Activated CD8-positive, alpha-beta memory T cell treated with anti-CD3 and anti-CD28 coated beads, Interleukin-2, amount 10 ng/mL, durations not matched to agents 7 days and 5 days (primary cell): ENCODE measurements around the gene CSRP1. TPM values are rescaled to one million over a fixed set of nuclear protein-coding genes. Genes with fewer than 3 reads are reported as not detected.

Experiments
- ATAC-seq: fragments of 150-1000 bp; cut with Tn5 transposase; one replicate; pipeline ENCODE4 v1.10.0; 2021; ENCODE audit warnings: moderate library complexity
- CTCF ChIA-PET: fragments of 350-600 bp; sonication (Branson Sonifier 250); formaldehyde crosslinking; loops from one replicate; lab custom pipeline; 2021; ENCODE audit warnings: antibody characterized with exemption; lab: Charles Lee
- DNase-seq: peaks from one replicate; pipeline ENCODE4 v3.0.0-alpha.2; 2020
- H3K27ac Mint-ChIP-seq: one replicate; pipeline ENCODE4 v1.8.0; 2021; ENCODE audit warnings: mild to moderate bottlenecking, mixed read lengths
- H3K27me3 Mint-ChIP-seq: one replicate; pipeline ENCODE4 v1.8.0; 2021; ENCODE audit warnings: mixed read lengths
- H3K36me3 Mint-ChIP-seq: one replicate; pipeline ENCODE4 v1.8.0; 2021; ENCODE audit warnings: mild to moderate bottlenecking, mixed read lengths
- H3K4me1 Mint-ChIP-seq: one replicate; pipeline ENCODE4 v1.8.0; 2021; ENCODE audit warnings: mixed read lengths
- H3K4me3 Mint-ChIP-seq: one replicate; pipeline ENCODE4 v1.8.0; 2021; ENCODE audit warnings: mild to moderate bottlenecking, moderate library complexity, mixed read lengths
- H3K9me3 Mint-ChIP-seq: one replicate; pipeline ENCODE4 v1.8.0; 2022; ENCODE audit warnings: low read depth, mixed read lengths
- total RNA-seq, 2 experiments: library from RNA; stranded (reverse); gene quantifications; one replicate each; pipeline ENCODE4 v1.2.3, GENCODE V29; 2021

CSRP1 gene
- total RNA-seq, 2 experiments from 2014 or later: 71.7 to 78.3 TPM

GRCh38 chr1:201504799-201505502 is 2.0 kb downstream of the CSRP1 start:
- Mint-ChIP-seq H3K4me3 (peak overlapping the region; percentile 94), H3K27ac (peak overlapping the region; percentile 47), H3K9me3 (no peaks in the 10 kb centered on the region), H3K27me3 (no peaks in the 10 kb centered on the region), H3K36me3 (peaks cover 4% of the 10 kb centered on the region), H3K4me1 (peaks cover 50% of the 10 kb centered on the region)
- ATAC-seq (no peak), DNase-seq (no peak)
- CTCF ChIA-PET: interaction anchor here (1.6 to 24.1 kb wide), 3 partner anchors 8 to 57 kb away, joined by 5 to 597 read pairs (median 76); no protein-coding TSS in a partner anchor

- Mint-ChIP-seq H3K36me3 (peaks cover 2% of the 10 kb centered on the region), H3K4me3 (no peak overlapping the region), H3K27me3 (no peaks in the 10 kb centered on the region), H3K4me1 (peaks cover 43% of the 10 kb centered on the region), H3K9me3 (no peaks in the 10 kb centered on the region), H3K27ac (no peak overlapping the region)
- ATAC-seq: no peak
- CTCF ChIA-PET: interaction anchor here (1.6 to 24.1 kb wide), 3 partner anchors 8 to 56 kb away, joined by 5 to 597 read pairs (median 76); no protein-coding TSS in a partner anchor
- DNase-seq: no peak
These were observed 2.7 kb downstream of the CSRP1 start for GRCh38 chr1:201504179-201504631.

GRCh38 chr1:201503397-201504176 is 3.3 kb downstream of the CSRP1 start:
- Mint-ChIP-seq H3K36me3 (peaks cover 2% of the 10 kb centered on the region), H3K27me3 (no peaks in the 10 kb centered on the region), H3K9me3 (no peaks in the 10 kb centered on the region), H3K4me1 (peaks cover 41% of the 10 kb centered on the region), H3K4me3 (no peak overlapping the region), H3K27ac (no peak overlapping the region)
- no peak for ATAC-seq
- DNase-seq: no peak
- CTCF ChIA-PET: interaction anchor here (1.2 to 24.1 kb wide), 4 partner anchors 9 to 68 kb away, joined by 5 to 597 read pairs (median 40); no protein-coding TSS in a partner anchor

GRCh38 chr1:201502511-201502857 is 4.4 kb downstream of the CSRP1 start:
- H3K27me3 Mint-ChIP-seq: no peaks in the 10 kb centered on the region
- DNase-seq: no peak
- CTCF ChIA-PET: interaction anchor here (1.1 to 24.1 kb wide), 4 partner anchors 10 to 67 kb away, joined by 3 to 597 read pairs (median 40); no protein-coding TSS in a partner anchor
- no peak overlapping the region for H3K27ac Mint-ChIP-seq
- peaks cover 35% of the 10 kb centered on the region for H3K4me1 Mint-ChIP-seq
- H3K36me3 Mint-ChIP-seq: peaks cover 2% of the 10 kb centered on the region
- no peaks in the 10 kb centered on the region for H3K9me3 Mint-ChIP-seq
- H3K4me3 Mint-ChIP-seq: no peak overlapping the region
- ATAC-seq: no peak

GRCh38 chr1:201501812-201502510 is 5.0 kb downstream of the CSRP1 start:
- H3K9me3 Mint-ChIP-seq: no peaks in the 10 kb centered on the region
- H3K36me3 Mint-ChIP-seq: peaks cover 2% of the 10 kb centered on the region
- CTCF ChIA-PET: interaction anchor here (1.0 to 24.1 kb wide), 5 partner anchors 11 to 66 kb away, joined by 3 to 597 read pairs (median 3); no protein-coding TSS in a partner anchor
- DNase-seq: no peak
- H3K27ac Mint-ChIP-seq: no peak overlapping the region
- no peak overlapping the region for H3K4me3 Mint-ChIP-seq
- H3K4me1 Mint-ChIP-seq: peaks cover 31% of the 10 kb centered on the region
- H3K27me3 Mint-ChIP-seq: no peaks in the 10 kb centered on the region
- ATAC-seq: no peak

- ATAC-seq: no peak
- DNase-seq: no peak
- Mint-ChIP-seq H3K9me3 (no peaks in the 10 kb centered on the region), H3K36me3 (peaks cover 2% of the 10 kb centered on the region), H3K27me3 (no peaks in the 10 kb centered on the region), H3K4me1 (peaks cover 29% of the 10 kb centered on the region), H3K27ac (no peak overlapping the region), H3K4me3 (no peak overlapping the region)
- CTCF ChIA-PET: interaction anchor here (0.9 to 24.1 kb wide), 5 partner anchors 12 to 196 kb away, joined by 3 to 597 read pairs (median 3); no protein-coding TSS in a partner anchor
These were observed 5.8 kb downstream of the CSRP1 start for GRCh38 chr1:201501144-201501543.

- ATAC-seq: no peak
- H3K9me3 Mint-ChIP-seq: no peaks in the 10 kb centered on the region
- no peak overlapping the region for H3K4me3 Mint-ChIP-seq
These were observed 6.2 kb downstream of the CSRP1 start for GRCh38 chr1:201500670-201501120.

GRCh38 chr1:201499795-201500669 is 6.9 kb downstream of the CSRP1 start:
- DNase-seq (no peak), ATAC-seq (no peak)
- Mint-ChIP-seq H3K4me3 (no peak overlapping the region), H3K4me1 (peaks cover 18% of the 10 kb centered on the region), H3K27ac (no peak overlapping the region), H3K9me3 (no peaks in the 10 kb centered on the region), H3K36me3 (peaks cover 5% of the 10 kb centered on the region), H3K27me3 (no peaks in the 10 kb centered on the region)
- CTCF ChIA-PET: interaction anchor here (0.9 to 24.1 kb wide), 5 partner anchors 12 to 197 kb away, joined by 3 to 597 read pairs (median 36); no protein-coding TSS in a partner anchor

More at GRCh38 chr1:201500670-201501120, 6.2 kb downstream of the CSRP1 start:
- peaks cover under 1% of the 10 kb centered on the region for H3K36me3 Mint-ChIP-seq
- no peak overlapping the region for H3K27ac Mint-ChIP-seq
- CTCF ChIA-PET: interaction anchor here (0.9 to 24.1 kb wide), 4 partner anchors 12 to 196 kb away, joined by 3 to 597 read pairs (median 40); no protein-coding TSS in a partner anchor
- H3K27me3 Mint-ChIP-seq: no peaks in the 10 kb centered on the region
- peaks cover 24% of the 10 kb centered on the region for H3K4me1 Mint-ChIP-seq
- no peak for DNase-seq

GRCh38 chr1:201499191-201499590 is 7.7 kb downstream of the CSRP1 start:
- CTCF ChIA-PET: interaction anchor here (0.9 to 24.1 kb wide), 5 partner anchors 12 to 211 kb away, joined by 3 to 597 read pairs (median 3); no protein-coding TSS in a partner anchor
- ATAC-seq: no peak
- Mint-ChIP-seq H3K4me1 (peaks cover 13% of the 10 kb centered on the region), H3K27ac (no peak overlapping the region), H3K27me3 (no peaks in the 10 kb centered on the region), H3K4me3 (no peak overlapping the region), H3K36me3 (peaks cover 12% of the 10 kb centered on the region), H3K9me3 (no peaks in the 10 kb centered on the region)
- no peak for DNase-seq

GRCh38 chr1:201498621-201499020 is 8.3 kb downstream of the CSRP1 start:
- peak; percentile 20 for ATAC-seq
- H3K36me3 Mint-ChIP-seq: peaks cover 18% of the 10 kb centered on the region
- CTCF ChIA-PET: interaction anchor here (0.9 to 24.1 kb wide), 6 partner anchors 9 to 211 kb away, joined by 3 to 597 read pairs (median 3); no protein-coding TSS in a partner anchor
- no peak overlapping the region for H3K4me3 Mint-ChIP-seq
- H3K27me3 Mint-ChIP-seq: no peaks in the 10 kb centered on the region
- H3K4me1 Mint-ChIP-seq: peaks cover 11% of the 10 kb centered on the region
- H3K9me3 Mint-ChIP-seq: no peaks in the 10 kb centered on the region
- DNase-seq: no peak
- H3K27ac Mint-ChIP-seq: no peak overlapping the region

- CTCF ChIA-PET: interaction anchor here (1.1 to 24.1 kb wide), 5 partner anchors 9 to 212 kb away, joined by 3 to 597 read pairs (median 3); no protein-coding TSS in a partner anchor
- Mint-ChIP-seq H3K27ac (no peak overlapping the region), H3K4me1 (peaks cover 7% of the 10 kb centered on the region), H3K4me3 (no peak overlapping the region), H3K36me3 (peaks cover 24% of the 10 kb centered on the region), H3K9me3 (no peaks in the 10 kb centered on the region), H3K27me3 (no peaks in the 10 kb centered on the region)
- DNase-seq: no peak
- ATAC-seq: no peak
These were observed 8.9 kb downstream of the CSRP1 start for GRCh38 chr1:201497935-201498509.
